CD4-positive, alpha-beta T cell treated with Interleukin-4 for 1 hour (primary cell): ENCODE measurements around the gene EP300.

Source experiments
- DNase-seq, 2 donors: peaks; one replicate each; pipeline ENCODE4 v3.0.0-alpha.2; 2020 to 2022

Gene EP300

GRCh38 chr22:41215926-41216325 lies 123.5 kb downstream of the EP300 start:
- no peak for DNase-seq

- no peak for DNase-seq
These were observed 124.6 kb downstream of the EP300 start for GRCh38 chr22:41216984-41217383.

DNA sequence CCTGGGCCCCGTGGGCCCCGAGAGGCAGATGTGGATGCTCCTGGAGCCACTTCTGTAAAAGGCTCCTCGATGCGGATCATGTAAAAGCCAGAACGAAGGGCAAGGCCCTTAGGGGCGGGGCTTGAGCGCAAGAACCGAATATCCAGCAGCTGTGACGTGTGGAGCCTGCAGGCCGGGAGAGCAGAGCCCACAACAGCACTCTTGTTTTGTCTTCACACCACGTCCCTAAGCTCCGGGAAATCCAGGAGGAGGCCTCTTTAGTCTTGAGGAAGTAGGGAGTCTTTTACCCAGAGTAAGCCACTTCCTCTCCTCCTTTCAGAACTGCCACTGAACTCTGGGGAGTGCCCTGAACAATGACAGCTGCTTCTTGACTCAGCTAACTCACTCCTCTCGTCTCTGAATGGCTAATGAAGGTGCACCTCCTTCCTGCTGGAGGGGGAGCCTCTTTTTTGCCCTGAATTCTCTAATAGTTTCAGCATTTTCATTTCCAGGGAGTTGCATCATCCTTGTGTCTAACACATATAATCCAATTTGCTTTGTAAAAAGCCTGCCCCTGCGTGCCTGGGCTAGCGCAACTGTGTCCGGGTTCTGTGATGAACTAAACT lies 125.3 kb downstream of the EP300 start:
- DNase-seq: peak; percentile 42 to 51

GRCh38 chr22:41222846-41223507 lies 130.6 kb downstream of the EP300 start:
- no peak for DNase-seq

- DNase-seq: no peak
These were observed 131.1 kb downstream of the EP300 start for GRCh38 chr22:41223535-41223934.

DNA sequence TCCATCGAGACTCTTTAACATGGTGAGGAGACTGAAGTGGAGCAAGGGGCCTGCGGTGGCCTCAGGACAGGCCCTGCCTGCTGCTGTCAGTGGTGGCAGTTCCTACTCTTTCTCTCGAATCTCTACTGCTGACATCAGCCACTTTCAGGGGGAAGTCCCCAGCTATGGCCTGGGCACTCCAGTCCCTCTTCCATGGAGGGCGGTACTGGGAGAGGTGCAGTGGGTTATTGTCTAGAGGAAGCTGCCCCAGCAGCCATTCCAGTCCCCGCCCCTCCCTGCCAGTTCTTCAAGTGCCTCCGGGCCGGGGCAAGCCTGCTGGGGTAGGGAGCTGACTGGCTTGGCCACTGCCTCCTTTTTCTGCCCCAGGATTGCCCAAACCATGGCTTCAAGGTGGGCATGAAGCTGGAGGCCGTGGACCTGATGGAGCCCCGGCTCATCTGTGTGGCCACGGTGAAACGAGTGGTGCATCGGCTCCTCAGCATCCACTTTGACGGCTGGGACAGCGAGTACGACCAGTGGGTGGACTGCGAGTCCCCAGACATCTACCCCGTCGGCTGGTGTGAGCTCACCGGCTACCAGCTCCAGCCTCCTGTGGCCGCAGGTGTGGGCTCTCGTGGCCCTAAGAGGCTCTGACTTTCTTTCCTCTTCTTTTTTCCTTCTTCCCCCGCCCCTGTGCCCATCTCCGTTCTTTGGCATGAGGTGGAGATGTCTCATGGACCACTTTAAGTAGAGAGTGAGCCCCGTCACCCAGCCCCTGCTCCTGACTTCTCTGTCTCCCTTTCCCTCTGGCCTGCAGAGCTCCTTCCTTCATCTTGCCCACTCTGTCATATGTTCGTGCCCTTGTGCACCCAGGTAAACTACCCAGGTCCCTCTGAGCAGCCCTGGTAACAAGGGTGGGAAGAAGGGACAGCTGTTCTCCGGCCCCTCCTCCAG lies 134.6 kb downstream of the EP300 start:
- DNase-seq: peak in 1 of 2 donors; percentile 13

DNA sequence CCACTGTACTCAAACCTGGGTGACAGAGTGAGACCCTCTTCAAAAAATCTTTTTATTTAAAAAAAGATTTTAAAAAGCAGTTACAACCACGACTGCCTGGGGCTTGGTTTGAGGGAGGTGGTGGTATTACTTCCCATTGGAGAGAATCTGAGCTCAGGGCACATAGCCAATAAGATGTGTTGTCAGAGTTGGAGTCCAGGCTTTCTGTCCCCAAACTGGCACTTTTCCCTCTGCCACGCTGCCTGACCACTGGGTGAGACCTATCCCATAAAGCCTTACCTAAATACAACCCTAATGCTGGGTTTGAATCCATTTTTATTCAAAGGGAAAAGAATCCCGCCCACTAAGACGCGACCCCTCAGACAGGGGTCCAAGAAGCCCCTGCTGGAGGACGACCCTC lies 136.8 kb downstream of the EP300 start:
- no peak for DNase-seq
